ENCODE results near the gene SMARCA4.

DNA sequence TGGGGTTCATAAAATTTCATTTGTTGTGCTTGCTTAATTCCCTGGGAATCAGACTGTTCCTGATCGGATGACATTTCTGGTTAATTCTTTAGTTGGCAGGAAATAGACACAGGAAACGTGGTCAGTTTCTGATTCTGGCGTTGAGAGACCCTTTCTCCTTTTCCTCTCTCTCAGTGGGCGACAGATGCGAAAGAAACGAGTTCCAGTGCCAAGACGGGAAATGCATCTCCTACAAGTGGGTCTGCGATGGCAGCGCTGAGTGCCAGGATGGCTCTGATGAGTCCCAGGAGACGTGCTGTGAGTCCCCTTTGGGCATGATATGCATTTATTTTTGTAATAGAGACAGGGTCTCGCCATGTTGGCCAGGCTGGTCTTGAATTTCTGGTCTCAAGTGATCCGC lies 139.2 kb downstream of the SMARCA4 start:
- TF ChIP-seq, protein P1, sequence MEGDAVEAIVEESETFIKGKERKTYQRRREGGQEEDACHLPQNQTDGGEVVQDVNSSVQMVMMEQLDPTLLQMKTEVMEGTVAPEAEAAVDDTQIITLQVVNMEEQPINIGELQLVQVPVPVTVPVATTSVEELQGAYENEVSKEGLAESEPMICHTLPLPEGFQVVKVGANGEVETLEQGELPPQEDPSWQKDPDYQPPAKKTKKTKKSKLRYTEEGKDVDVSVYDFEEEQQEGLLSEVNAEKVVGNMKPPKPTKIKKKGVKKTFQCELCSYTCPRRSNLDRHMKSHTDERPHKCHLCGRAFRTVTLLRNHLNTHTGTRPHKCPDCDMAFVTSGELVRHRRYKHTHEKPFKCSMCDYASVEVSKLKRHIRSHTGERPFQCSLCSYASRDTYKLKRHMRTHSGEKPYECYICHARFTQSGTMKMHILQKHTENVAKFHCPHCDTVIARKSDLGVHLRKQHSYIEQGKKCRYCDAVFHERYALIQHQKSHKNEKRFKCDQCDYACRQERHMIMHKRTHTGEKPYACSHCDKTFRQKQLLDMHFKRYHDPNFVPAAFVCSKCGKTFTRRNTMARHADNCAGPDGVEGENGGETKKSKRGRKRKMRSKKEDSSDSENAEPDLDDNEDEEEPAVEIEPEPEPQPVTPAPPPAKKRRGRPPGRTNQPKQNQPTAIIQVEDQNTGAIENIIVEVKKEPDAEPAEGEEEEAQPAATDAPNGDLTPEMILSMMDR (IDR thresholded peaks at IDR 0.05), result no peak
- TF ChIP-seq POLR2AphosphoS5 (IDR thresholded peaks at IDR 0.05; ENCODE audit: low read depth, low read length), result no peak
- TF ChIP-seq REST (IDR thresholded peaks at IDR 0.05; ENCODE audit: insufficient read depth in 1 of 2, low read depth in 2 of 2, low read length in 1 of 2), result no peak

Data from Panc1 (cell line).